GM12801 (cell line): Measurements from ENCODE around the gene NWD2.

Source experiments
- CTCF ChIP-seq: IDR thresholded peaks from one replicate; pipeline ENCODE4 v1.5.1; 2011; ENCODE audit warnings: control low read depth; ENCODE audit not compliant: insufficient read length; ENCODE audit errors: extremely low read depth

Gene NWD2

GRCh38 chr4:37358748-37359147 is 114.2 kb downstream of the NWD2 start:
- TF ChIP-seq CTCF = no peak

- no peak for TF ChIP-seq CTCF
Observed at GRCh38 chr4:37359261-37359660, 114.7 kb downstream of the NWD2 start.

- TF ChIP-seq CTCF = no peak
Observed at GRCh38 chr4:37365888-37366287, 121.3 kb downstream of the NWD2 start.

DNA sequence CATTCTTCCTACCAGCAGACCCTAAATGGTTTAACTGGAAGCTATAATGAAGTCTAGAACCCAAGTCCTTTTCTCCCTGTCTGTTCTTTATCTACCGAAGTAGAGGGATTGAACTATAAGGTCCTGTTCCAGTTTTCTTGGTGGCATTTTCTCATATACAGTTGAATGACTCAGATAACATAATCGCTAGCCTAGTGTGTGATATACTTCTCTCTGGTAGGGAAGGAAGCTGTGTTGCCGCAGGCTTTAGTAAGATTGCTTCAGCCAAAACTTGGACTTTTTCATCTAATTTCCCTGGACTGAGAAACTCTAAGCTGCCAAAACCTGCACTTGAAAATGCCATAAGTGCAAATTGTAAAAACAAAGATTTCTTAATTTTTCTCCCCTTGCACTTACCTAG is 123.4 kb downstream of the NWD2 start:
- no peak for TF ChIP-seq CTCF

DNA sequence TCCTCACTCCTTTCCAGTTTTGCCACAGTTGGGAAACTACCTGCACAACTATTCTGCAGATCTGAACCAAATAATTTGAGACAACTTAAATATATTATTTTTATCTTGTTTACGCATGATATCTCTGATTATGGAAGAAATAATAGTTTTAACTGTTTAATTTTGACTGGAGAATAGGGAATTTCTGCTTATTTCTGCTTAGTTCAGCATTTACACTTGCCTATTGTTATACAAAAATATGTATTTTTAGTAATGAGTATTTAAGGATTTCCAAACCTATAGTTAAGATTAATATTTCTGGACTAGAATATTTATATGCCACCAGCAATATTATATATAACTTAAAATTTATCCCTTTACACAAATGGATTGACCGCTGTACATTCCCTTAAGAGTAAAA is 125.5 kb downstream of the NWD2 start:
- TF ChIP-seq CTCF = no peak

DNA sequence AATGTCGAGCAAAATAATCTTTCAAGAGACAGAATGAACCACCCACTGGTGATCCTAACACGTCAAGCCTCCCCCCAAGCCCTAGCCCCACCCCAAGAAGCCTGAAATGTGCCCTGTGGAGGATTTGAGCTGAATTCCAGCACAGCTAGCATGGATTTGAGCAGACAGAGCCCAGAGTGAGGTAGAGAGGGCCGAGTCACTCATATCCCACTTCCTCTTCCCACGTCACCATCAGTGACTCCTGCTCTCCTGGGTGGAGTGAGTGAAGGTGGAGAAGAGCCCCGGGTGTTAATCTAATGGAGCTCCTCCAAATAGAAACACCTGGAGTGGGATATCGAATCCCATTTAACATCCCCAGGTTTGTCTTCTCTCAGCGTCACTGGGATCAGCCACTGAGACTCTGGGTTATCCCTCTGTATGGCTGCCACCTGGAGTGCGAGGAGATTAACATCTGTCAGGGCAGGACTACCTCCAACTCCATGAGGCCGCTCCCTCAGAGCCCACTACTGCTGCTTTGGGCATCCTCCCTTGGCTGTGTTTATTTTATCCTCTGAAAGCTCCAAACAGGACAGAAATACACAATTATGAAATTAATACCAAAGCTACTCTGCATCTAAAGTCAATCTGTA is 136.6 kb downstream of the NWD2 start:
- TF ChIP-seq CTCF = no peak

GRCh38 chr4:37383579-37384229 is 139.2 kb downstream of the NWD2 start:
- no peak for TF ChIP-seq CTCF
